ENCODE data around the gene C20orf204.

C20orf204 gene

DNA sequence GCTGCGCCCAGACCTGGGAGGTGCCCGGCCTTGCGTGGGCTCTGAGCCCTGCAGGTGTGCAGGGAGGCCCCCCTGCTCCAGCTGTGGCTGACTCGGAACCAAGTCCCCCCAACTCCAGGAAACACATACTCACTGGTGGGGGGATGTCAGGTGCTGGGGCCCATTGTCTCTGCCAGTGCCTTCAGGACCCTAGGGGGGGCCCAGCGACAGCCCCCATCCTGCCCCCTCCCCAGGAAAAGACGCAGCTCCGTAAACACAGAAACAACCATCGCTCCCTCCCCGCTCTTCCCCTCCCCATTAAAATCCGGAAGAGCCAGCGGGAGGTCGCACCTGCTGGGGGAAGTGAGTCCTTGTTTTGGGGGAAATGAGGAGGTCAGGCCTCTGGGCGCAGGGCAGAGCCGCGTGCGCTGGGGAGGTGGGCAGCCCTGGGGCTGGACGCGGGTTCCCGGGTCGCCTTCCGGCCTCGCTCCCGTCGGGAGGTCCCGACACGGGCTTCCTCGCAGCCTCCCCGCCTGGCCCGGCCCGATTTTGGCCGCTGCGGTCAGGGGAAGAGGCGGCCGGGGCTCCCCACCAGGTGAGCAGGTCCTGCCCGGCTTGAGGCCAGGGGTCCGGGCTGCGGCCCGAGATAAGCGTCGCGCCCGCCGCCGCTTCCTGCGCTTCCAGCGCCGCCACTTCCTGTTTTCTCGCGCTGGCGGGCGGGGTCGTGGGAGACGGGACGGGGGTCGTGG, 6.2 kb downstream of the C20orf204 start:
- DNase-seq (ENCODE audit: low read depth): no peak

DNA sequence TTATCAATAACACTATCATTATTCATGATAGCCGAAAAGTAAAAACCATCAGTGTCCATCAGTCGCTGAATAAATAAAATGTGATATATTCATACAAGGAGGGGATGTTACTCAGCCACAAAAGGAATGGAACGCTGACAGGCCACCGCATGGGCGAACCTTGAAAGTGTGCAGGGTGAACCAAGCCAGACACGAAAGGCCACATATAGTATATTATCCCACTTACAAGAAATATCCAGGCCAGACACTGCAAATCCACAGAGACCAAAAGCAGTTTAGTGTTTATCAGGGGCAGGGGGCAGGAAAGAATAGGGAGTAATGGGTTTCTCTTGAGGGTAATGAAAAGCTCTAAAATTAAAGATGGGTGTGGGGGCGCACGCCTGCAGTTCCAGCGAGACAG, 7.8 kb downstream of the C20orf204 start:
- no peak for DNase-seq (ENCODE audit: low read depth)

DNA sequence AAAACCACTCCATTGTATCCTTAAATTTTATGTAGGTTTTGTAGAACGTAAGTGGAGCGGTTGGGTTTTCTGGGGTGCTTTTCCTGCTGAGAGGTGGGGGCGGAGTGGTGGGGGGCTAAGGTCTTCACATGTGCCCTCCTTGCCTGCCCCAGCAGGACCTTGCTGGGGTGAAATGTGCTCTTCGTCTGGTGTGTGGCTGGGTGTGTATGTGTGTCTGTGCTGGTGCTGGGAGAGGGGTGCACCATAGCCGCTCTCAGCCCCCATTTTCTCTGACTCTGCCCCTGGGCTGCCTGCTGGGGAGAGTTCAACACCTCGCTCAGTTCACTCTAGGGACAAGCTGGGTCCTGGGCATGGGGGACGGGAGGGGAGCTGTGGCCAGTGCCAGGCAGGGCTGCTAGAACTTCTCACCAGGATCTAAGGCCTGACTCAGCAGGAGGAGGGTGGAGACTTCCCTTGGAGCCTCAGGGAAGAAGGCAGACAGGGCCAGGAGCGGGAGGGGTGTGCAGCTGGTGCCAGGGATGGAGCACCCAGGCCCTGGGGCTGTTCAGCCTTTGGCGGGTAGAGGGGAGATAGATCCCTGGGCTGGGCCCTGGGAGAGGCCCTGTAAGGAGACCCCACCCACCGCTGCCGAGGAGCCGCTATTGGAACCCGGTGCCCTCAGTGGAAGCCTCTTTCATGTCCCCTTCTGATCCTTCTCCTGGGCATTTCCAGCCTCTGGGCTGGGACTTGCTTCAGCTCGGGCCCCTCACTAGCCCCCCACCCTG, 8.7 kb downstream of the C20orf204 start:
- no peak for DNase-seq (ENCODE audit: low read depth)

DNA sequence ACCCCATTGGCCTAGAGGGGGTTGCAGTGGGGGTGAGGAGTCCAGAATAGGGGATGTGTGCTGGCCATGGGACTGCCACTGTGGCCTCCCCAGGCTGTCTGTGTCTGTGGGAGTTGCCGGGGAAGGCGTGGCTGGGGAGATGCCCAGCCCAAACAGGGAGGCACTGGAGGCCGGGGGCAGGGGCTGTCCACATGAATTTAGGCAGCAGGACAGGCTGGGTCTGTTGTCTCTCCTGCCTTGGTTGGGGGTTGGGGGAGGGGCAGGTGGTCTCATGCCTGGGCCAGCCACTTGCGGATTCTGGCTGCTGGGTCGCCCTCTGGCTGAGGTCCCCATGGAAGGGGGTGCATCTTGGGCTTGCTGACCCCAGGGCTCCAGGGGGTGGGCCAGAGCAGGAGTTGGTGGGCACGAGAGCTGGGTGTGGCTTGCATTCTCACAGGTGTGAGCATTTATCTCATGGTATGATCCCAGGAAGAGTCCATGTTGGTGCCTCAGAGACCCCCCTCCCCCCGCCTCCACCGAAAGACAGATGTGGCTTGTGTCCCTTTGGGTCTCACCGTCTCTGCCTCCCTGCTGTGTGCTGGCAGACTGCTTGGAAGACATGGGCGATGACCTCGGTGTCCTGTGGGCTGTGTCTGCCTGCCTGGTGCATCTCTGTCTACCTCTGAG, 9.5 kb downstream of the C20orf204 start:
- no peak for DNase-seq (ENCODE audit: low read depth)

- DNase-seq (ENCODE audit: low read depth): no peak
These were observed 11.0 kb downstream of the C20orf204 start for GRCh38 chr20:64047046-64047389.

GRCh38 chr20:64047968-64048401, 12.0 kb downstream of the C20orf204 start:
- no peak for DNase-seq (ENCODE audit: low read depth)

GRCh38 chr20:64048402-64049044, 12.5 kb downstream of the C20orf204 start:
- DNase-seq (ENCODE audit: low read depth): no peak

DNA sequence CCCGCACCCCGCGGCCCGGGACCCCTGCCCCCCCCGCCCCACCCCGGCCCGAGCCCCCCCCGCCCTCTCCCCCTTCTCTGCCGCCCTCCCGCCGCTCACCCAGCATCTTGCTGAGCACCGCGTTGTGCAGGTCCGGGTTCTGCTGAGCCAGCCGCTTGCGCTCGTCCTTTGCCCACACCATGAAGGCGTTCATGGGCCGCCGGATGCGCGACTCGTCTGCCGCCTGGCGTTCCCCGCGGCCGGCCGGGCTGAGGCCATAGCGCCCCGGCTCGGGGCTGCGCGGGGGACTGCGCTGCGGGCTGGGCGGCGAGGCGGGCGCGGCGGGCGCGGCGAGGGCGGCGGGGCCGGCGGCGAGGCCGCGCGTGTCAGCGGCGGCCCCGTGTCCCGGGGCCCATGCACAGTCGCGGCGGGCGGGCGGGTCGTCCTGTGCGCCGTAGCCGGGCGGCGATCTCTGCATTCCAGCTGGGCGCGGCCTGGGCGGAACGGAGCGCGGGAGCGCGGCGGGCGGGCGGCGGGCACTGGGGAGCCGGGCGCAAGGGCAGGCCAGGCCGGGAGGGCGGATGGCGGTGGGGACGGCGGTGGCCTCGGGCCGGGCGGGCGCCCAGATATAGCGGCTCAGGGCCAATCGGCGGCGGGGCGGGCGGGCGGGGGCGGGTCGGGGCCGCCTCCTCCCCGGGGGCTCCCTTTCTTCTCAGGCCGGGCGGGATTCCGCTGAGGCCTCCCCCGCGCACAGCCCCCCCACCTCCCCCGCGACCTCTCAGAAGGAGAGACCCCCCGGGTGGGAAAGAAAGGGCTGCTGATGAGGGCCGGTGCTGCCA, 13.3 kb downstream of the C20orf204 start, which contains the start of gene SOX18:
Gene SOX18 (minus strand): TSS at position 580 of the 818 bp plus-strand sequence. CDS start 123 bp downstream, at position 457.
- DNase-seq (ENCODE audit: low read depth): no peak

- DNase-seq (ENCODE audit: low read depth): no peak
These were observed 13.9 kb downstream of the C20orf204 start for GRCh38 chr20:64049878-64050260.

DNA sequence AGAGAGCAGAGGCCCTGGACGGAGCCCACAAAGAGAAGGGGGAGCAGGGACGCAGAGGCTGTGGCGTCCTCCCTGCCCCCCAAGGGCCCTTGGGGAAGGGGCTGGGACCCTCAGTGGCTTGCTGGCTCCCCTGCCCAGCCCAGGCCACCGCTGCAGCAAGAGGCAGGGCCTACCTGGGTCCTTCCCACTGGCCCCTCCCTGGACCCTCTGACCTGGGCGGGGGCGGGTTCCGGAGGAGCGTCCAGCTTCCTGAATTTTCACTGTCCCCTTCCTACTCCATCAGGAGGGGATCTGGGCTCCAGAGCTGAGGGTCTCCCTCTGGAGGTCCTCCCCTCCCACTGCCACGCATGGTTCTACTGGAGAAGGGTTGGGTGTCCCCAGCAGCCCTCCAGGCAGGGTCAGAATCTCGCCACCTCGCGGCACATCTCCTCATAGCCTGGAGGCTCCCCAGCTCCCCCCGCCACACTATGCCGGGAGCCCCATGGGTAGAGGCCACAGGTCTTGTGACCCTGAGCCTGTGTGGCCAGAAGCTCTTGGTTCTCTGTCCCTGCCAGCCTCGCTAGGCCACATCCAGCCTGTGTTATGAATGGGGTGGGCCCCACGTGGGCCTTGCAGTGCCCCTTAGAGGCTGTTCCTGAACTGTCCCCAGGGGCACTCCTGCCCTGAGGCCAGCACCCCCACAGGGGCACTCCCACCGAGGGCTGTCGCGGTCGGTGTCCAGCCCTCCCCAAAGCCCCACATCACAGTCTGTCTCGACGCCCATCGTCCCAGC, 14.5 kb downstream of the C20orf204 start:
- no peak for DNase-seq (ENCODE audit: low read depth)

GRCh38 chr20:64051033-64051452, 15.1 kb downstream of the C20orf204 start:
- DNase-seq (ENCODE audit: low read depth): no peak

DNA sequence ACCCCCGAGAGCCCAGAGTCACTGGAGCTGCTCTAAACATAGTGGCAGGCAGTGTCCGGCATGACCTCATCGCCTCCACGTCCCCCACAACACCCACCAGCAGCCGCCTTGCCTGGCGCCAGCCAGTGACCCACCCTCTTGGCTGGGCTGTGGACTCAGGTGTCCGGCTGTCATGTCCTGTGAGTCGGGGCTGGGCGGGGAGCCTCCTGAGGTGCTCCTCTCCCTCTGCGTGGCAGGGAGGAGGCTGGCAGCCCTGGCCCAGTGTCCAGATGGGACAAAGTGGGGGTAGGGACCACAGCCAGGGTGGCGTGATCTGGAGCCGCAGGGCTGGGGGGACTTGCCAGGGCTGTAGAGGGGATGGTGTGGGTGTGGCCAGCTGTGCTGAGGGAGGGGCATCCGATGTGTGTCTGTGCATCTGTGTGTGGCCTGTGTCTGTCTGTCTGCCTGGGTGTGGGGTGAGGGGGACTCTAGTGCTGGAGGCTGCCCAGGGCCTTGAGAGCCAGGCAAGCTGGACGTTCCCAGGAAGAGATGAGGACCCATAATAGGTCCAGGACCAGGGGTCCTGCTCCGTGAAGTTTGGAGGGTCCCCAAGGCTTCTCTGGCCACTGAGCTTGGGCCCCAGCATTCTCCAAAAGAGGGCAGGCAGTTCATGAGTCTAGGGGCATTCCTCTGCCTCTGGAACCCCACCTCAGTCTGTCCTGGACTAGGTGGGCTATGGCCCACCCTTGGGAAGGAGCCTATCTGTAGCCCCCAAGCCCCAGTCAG, 15.8 kb downstream of the C20orf204 start:
- DNase-seq (ENCODE audit: low read depth): no peak

- no peak for DNase-seq (ENCODE audit: low read depth)
These were observed 16.3 kb downstream of the C20orf204 start for GRCh38 chr20:64052326-64052722.

GRCh38 chr20:64052987-64053840, 17.2 kb downstream of the C20orf204 start:
- no peak for DNase-seq (ENCODE audit: low read depth)

GRCh38 chr20:64053841-64054661, 18.1 kb downstream of the C20orf204 start:
- DNase-seq (ENCODE audit: low read depth): no peak

GRCh38 chr20:64055396-64055892, 19.5 kb downstream of the C20orf204 start:
- no peak for DNase-seq (ENCODE audit: low read depth)

DNA sequence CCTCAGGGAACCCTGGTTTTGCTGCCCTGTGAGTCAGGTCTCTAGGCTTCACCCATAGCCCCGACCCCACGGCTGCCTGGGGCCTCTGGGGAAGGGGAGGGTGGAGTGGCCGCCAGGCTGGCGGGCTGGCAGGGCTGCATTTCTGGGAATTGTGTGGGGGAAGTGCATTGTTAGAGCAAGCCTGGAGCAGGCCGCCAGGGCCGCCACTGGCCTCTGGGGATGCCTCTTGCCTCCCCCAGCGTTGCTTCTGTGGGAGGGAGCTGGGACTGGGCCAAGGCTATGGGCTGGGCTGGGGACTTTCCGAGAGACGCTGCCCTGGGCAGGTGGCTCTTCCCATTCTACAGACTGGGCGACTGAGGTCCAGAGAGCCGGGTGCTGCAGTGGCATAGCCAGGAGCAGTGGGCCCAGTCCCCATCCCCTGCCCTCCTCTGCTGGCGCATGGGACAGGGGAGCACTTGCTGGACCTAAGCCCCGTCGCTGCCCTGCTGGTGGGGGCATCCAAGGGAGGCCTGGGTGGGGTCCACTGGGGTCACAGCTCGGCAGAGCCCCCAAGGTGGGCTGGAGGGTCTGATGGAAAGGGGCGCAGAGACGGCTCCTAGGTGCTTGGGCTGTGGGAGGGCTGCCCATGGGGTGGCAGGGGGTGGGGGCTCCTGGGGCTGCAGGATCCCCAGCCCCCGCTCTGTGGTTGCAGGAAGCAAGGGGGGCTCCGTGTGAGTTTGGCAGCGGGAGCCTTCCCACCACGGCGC, 20.1 kb downstream of the C20orf204 start:
- no peak for DNase-seq (ENCODE audit: low read depth)

DNA sequence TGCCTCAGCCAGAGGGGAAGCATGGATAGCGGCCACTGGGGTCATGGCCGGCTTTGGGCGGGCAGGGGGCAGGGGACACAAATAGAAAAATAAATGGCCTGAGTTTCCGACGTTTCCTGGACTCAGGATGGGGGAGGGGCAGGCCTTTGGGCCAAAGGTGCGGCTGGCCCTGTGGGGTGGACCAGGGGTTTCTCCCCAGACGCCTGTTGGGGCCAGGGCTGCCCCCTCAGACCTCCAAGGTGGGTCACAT, 20.6 kb downstream of the C20orf204 start:
- no peak for DNase-seq (ENCODE audit: low read depth)

Data from non-pigmented ciliary epithelial cell (primary cell).